Astrocyte of the spinal cord (primary cell): Measurements from ENCODE around the gene ANKHD1.

Experiments used
- DNase-seq: peaks from one replicate; pipeline ENCODE4 v3.0.0; 2011; ENCODE audit warnings: low read depth, low spot score
- H3K4me3 ChIP-seq: 2 replicates; pipeline ENCODE4 v1.5.1; 2011; ENCODE audit warnings: low read depth, mild to moderate bottlenecking, low read length, moderate library complexity
- CTCF ChIP-seq: IDR thresholded peaks from 2 replicates; pipeline ENCODE4 v1.5.1; 2012; ENCODE audit warnings: low read depth, mild to moderate bottlenecking, low read length, inconsistent platforms
- in situ Hi-C: cut with HindIII; loops from 2 replicates; pipeline ENCODE4 v1.10.0; 2017; ENCODE audit warnings: low sequenced_read_pairs

The ANKHD1 gene

GRCh38 chr5:140401362-140402257 is at the start of gene ANKHD1:
ANKHD1 (plus strand) TSS chr5:140401833; CDS start chr5:140401968, 135 bp downstream.
- peak; percentile 100 for DNase-seq
- in situ Hi-C loops: no loop called here
- H3K4me3 ChIP-seq: peak within 1 kb of the TSS; percentile 98
- no peak for TF ChIP-seq CTCF

GRCh38 chr5:140355546-140355945 is 46.1 kb upstream of the ANKHD1 start:
- in situ Hi-C loops: no loop called here
- no peak for TF ChIP-seq CTCF
- DNase-seq: no peak
- no peak overlapping the region for H3K4me3 ChIP-seq

- TF ChIP-seq CTCF: no peak
- in situ Hi-C loops: no loop called here
- no peak for DNase-seq
- H3K4me3 ChIP-seq: no peak overlapping the region
Observed at GRCh38 chr5:140356853-140357725, 44.5 kb upstream of the ANKHD1 start.

- TF ChIP-seq CTCF: peak; percentile 92
- peak; percentile 86 for DNase-seq
- no peak overlapping the region for H3K4me3 ChIP-seq
- in situ Hi-C loops: no loop called here
Observed at GRCh38 chr5:140357726-140358093, 43.9 kb upstream of the ANKHD1 start.

- H3K4me3 ChIP-seq: no peak overlapping the region
- in situ Hi-C loops: no loop called here
- DNase-seq: peak; percentile 32
- peak; percentile 60 for TF ChIP-seq CTCF
Observed at GRCh38 chr5:140358738-140359310, 42.8 kb upstream of the ANKHD1 start.

- H3K4me3 ChIP-seq: no peak within 1 kb of the TSS
- in situ Hi-C loops: no loop called here
- no peak for TF ChIP-seq CTCF
- DNase-seq: no peak
Observed at GRCh38 chr5:140360101-140360500, 41.5 kb upstream of the ANKHD1 start, which contains the start of gene SLC4A9. SLC4A9 (plus strand) TSS chr5:140360194; CDS start chr5:140360237, 43 bp downstream.
